Liver (tissue), 3 donors: ENCODE data around the gene JAG2.

ENCODE experiments used
- ATF3 ChIP-seq: IDR thresholded peaks from 2 replicates; pipeline ENCODE4 v1.6.1; 2016; ENCODE audit warnings: antibody characterized with exemption
- CTCF ChIP-seq: fragments of 150-350 bp; IDR thresholded peaks from 2 replicates; pipeline ENCODE4 v1.5.1; 2017; ENCODE audit warnings: improper control_type of control experiment, low read depth, low read length; ENCODE audit not compliant: missing input control
- FOXA1 ChIP-seq: IDR thresholded peaks from 2 replicates; pipeline ENCODE4 v1.6.1; 2016; ENCODE audit warnings: antibody characterized with exemption
- FOXA2 ChIP-seq: IDR thresholded peaks from 2 replicates; pipeline ENCODE4 v1.6.1; 2016; ENCODE audit warnings: antibody characterized with exemption
- GABPA ChIP-seq, 2 donors: IDR thresholded peaks in 1 of 2; conservative IDR thresholded peaks in 1 of 2; 2 replicates each; pipeline ENCODE4 v1.6.1; 2016; ENCODE audit warnings: antibody characterized with exemption in 2 of 2, mild to moderate bottlenecking in 1 of 2, moderate library complexity in 1 of 2
- JUND ChIP-seq, 2 donors: IDR thresholded peaks; 2 replicates each; pipeline ENCODE4 v1.6.1; 2016; ENCODE audit warnings: antibody characterized with exemption in 2 of 2
- MAX ChIP-seq: IDR thresholded peaks from 2 replicates; pipeline ENCODE4 v1.6.1; 2016; ENCODE audit warnings: antibody characterized with exemption
- RAD21 ChIP-seq, 2 donors: IDR thresholded peaks; 2 replicates each; pipeline ENCODE4 v1.6.1; 2016; ENCODE audit warnings: antibody characterized with exemption in 2 of 2, mild to moderate bottlenecking in 2 of 2
- REST ChIP-seq: IDR thresholded peaks from 2 replicates; pipeline ENCODE4 v1.6.1; 2016; ENCODE audit warnings: antibody characterized with exemption, mild to moderate bottlenecking
- TAF1 ChIP-seq: conservative IDR thresholded peaks from 2 replicates; pipeline ENCODE4 v1.6.1; 2016; ENCODE audit warnings: antibody characterized with exemption, mild to moderate bottlenecking
- YY1 ChIP-seq: IDR thresholded peaks from 2 replicates; pipeline ENCODE4 v1.6.1; 2016; ENCODE audit warnings: antibody characterized with exemption, mild to moderate bottlenecking
- ZBTB33 ChIP-seq: IDR thresholded peaks from 2 replicates; pipeline ENCODE4 v1.6.1; 2016; ENCODE audit warnings: antibody characterized with exemption
- donor health status: healthy.
- donor health status: healthy.

- TF ChIP-seq TAF1 (no peak), CTCF (no peak), ZBTB33 (no peak), YY1 (no peak), ATF3 (no peak), FOXA1 (no peak), FOXA2 (no peak), RAD21 (IDR thresholded peaks at IDR 0.05) (no peak), JUND (IDR thresholded peaks at IDR 0.05) (no peak), GABPA (IDR thresholded peaks at IDR 0.05 in 1 of 2, conservative IDR thresholded peaks at IDR 0.05 in 1 of 2) (no peak), REST (no peak), MAX (no peak)
These were observed 26.5 kb upstream of the JAG2 start for GRCh38 chr14:105195051-105195450.
